GM23248 (cell line): ENCODE results near the gene AFTPH.

Experiments used
- EZH2 ChIP-seq: fragments of 200-600 bp; sonication (generic); IDR thresholded peaks from 2 replicates; pipeline ENCODE4 v1.6.1; 2018; ENCODE audit warnings: antibody characterized with exemption, mild to moderate bottlenecking; ENCODE audit not compliant: insufficient read depth, poor library complexity, severe bottlenecking
- EZH2phosphoT487 ChIP-seq: fragments of 200-600 bp; sonication (generic); IDR thresholded peaks from 2 replicates; pipeline ENCODE4 v1.6.1; 2018; ENCODE audit warnings: antibody characterized with exemption, moderate library complexity, mild to moderate bottlenecking, low read depth; ENCODE audit not compliant: insufficient read depth

GRCh38 chr2:64604155-64604554 lies 80.0 kb downstream of the AFTPH start:
- TF ChIP-seq EZH2 (no peak), EZH2phosphoT487 (no peak)
